Breast epithelium (tissue), 4 donors: ENCODE results near the gene CYP1B1. TPM values are rescaled to one million over a fixed set of nuclear protein-coding genes. Genes with fewer than 3 reads are reported as not detected.

Experiments used
- DNase-seq, 2 donors: peaks; one replicate each; pipeline ENCODE4 v3.0.0-alpha.2; 2019; ENCODE audit warnings: low spot score in 2 of 2
- H3K27ac ChIP-seq, 2 donors: fragments of 200-600 bp; sonication (generic) in 1 of 2; one replicate each; pipeline ENCODE4 v1.5.1; 2016 to 2019; ENCODE audit warnings: mild to moderate bottlenecking in 1 of 2
- H3K27me3 ChIP-seq, 2 donors: fragments of 200-600 bp; sonication (generic) in 1 of 2; one replicate each; pipeline versions ENCODE4 v1.5.1 to v1.6.0; 2017 to 2019; ENCODE audit warnings: control low read depth in 1 of 2, mild to moderate bottlenecking in 1 of 2
- H3K36me3 ChIP-seq: fragments of 200-600 bp; one replicate; pipeline ENCODE4 v1.5.1; 2019
- H3K4me1 ChIP-seq, 2 donors: fragments of 200-600 bp; sonication (generic); one replicate each; pipeline ENCODE4 v1.5.1; 2016 to 2019; ENCODE audit warnings: control low read depth in 1 of 2
- H3K4me3 ChIP-seq, 3 donors: fragments of 200-600 bp; sonication (generic); 1 replicate in 2 of 3; 2 replicates in 1 of 3; pipeline ENCODE4 v1.5.1; 2016 to 2019; ENCODE audit warnings: mild to moderate bottlenecking in 3 of 3, moderate library complexity in 2 of 3
- H3K9me3 ChIP-seq, 2 donors: fragments of 200-600 bp; sonication (generic) in 1 of 2; one replicate each; pipeline ENCODE4 v1.5.1; 2016 to 2019; ENCODE audit warnings: control low read depth in 1 of 2
- POLR2A ChIP-seq: fragments of 450-650 bp; IDR thresholded peaks from one replicate; pipeline ENCODE4 v1.6.1; 2016; ENCODE audit warnings: antibody characterized with exemption, mild to moderate bottlenecking, moderate library complexity
- POLR2AphosphoS5 ChIP-seq, 3 donors: sonication (generic); formaldehyde crosslinking; IDR thresholded peaks; one replicate each; pipeline ENCODE4 v1.6.1; 2017; ENCODE audit warnings: antibody characterized with exemption in 3 of 3
- intact Hi-C: fragments of 100-400 bp; cut with DNase I; formaldehyde crosslinking; loops from one replicate; pipeline ENCODE4 v1.15.1; 2023; ENCODE audit warnings: low total_unique reads
- total RNA-seq, 3 donors: library from RNA; depleted of rRNA; stranded (reverse); fragments of >200 nt; gene quantifications; one replicate each; pipeline ENCODE4 v1.1.0, GENCODE V29; 2016
- TF ChIP-seq, protein P1 (sequence below), 3 donors: fragments of 450-650 bp; IDR thresholded peaks; one replicate each; pipeline ENCODE4 v1.5.1; 2016 to 2017; ENCODE audit warnings: antibody characterized with exemption in 3 of 3, mild to moderate bottlenecking in 3 of 3, moderate library complexity in 3 of 3

CYP1B1 gene
- total RNA-seq, 3 donors from 2014 or later, result 32.9 to 166 (median 39.0) TPM

DNA sequence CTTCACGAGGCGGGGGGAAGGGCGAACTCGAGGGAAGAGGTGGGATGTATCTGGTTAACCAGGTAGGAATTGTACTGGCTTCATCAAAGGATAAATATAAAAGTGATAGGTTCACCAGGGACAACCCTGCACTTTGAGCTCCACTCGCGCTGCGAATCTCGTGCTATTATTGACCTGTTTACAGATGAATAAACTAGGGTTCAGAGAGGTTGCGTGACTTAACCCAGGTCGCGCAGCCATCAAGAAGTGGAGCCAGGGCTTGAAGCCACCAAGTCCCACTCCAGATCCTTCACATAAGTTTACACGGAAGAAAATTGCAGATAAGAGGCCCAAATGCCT is 1.4 kb upstream of the CYP1B1 start:
- H3K36me3 ChIP-seq, result no peaks in the 10 kb centered on the region
- H3K27ac ChIP-seq, result peak overlapping the region; percentile 89 to 97
- intact Hi-C loops, result no loop called here
- DNase-seq, result no peak
- peaks cover 0 to 13% of the 10 kb centered on the region in 2 donors for H3K27me3 ChIP-seq
- TF ChIP-seq, protein P1, sequence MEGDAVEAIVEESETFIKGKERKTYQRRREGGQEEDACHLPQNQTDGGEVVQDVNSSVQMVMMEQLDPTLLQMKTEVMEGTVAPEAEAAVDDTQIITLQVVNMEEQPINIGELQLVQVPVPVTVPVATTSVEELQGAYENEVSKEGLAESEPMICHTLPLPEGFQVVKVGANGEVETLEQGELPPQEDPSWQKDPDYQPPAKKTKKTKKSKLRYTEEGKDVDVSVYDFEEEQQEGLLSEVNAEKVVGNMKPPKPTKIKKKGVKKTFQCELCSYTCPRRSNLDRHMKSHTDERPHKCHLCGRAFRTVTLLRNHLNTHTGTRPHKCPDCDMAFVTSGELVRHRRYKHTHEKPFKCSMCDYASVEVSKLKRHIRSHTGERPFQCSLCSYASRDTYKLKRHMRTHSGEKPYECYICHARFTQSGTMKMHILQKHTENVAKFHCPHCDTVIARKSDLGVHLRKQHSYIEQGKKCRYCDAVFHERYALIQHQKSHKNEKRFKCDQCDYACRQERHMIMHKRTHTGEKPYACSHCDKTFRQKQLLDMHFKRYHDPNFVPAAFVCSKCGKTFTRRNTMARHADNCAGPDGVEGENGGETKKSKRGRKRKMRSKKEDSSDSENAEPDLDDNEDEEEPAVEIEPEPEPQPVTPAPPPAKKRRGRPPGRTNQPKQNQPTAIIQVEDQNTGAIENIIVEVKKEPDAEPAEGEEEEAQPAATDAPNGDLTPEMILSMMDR (IDR thresholded peaks at IDR 0.05), result no peak
- H3K9me3 ChIP-seq, result no peaks in the 10 kb centered on the region
- H3K4me1 ChIP-seq, result peaks cover 0 to 3% of the 10 kb centered on the region in 2 donors
- H3K4me3 ChIP-seq, result peak overlapping the region; percentile 58 to 88 (median 70)

DNA sequence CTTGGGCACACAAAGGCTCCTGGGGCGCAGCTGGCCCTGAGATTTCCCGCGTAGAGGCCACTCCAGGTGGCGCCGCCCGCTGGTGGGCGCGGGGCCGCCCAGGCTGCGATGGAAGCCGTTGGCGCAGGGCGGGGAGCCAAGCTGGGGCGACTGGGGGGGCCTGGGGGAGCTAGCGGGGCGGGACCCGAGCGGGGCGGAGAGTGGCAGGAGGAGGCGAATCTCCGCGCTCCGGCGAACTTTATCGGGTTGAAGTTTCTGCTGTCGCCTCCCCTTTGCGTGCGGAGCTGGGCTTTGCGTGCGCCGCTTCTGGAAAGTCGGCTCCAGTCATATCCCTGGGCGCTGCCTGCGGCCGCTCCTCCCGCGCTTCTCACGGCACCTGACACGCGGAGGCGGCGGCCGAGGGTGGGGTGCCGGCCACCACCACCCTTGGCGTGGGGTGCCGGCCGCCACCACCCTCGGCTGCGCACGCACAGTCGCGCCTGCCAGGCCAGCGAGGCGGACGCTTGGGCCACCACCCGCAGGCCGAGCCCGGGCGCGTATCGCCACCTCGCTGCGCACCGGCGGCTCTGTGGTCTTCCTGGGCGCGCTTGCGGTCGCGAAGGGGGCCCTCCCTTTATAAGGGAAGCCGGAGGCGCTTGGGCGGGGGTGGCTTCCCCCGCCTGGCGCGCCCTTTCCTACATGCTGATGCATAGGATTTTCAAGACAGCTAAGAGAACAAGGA is 919 bp upstream of the CYP1B1 start:
- intact Hi-C loops, result no loop called here
- Histone ChIP-seq H3K36me3 (no peaks in the 10 kb centered on the region), H3K27ac (peak overlapping the region; percentile 89 to 97), H3K9me3 (no peaks in the 10 kb centered on the region), H3K27me3 (peaks cover 0 to 13% of the 10 kb centered on the region in 2 donors), H3K4me3 (peak overlapping the region; percentile 58 to 88 (median 70)), H3K4me1 (peaks cover 0 to 3% of the 10 kb centered on the region in 2 donors)
- DNase-seq, result peak; percentile 59 to 60
- TF ChIP-seq, protein P1 (IDR thresholded peaks at IDR 0.05), result peak in 1 of 3 donors; percentile 36
- TF ChIP-seq POLR2A (peak; percentile 7), POLR2AphosphoS5 (IDR thresholded peaks at IDR 0.05) (peak in 2 of 3 donors; percentile 4 to 7)

DNA sequence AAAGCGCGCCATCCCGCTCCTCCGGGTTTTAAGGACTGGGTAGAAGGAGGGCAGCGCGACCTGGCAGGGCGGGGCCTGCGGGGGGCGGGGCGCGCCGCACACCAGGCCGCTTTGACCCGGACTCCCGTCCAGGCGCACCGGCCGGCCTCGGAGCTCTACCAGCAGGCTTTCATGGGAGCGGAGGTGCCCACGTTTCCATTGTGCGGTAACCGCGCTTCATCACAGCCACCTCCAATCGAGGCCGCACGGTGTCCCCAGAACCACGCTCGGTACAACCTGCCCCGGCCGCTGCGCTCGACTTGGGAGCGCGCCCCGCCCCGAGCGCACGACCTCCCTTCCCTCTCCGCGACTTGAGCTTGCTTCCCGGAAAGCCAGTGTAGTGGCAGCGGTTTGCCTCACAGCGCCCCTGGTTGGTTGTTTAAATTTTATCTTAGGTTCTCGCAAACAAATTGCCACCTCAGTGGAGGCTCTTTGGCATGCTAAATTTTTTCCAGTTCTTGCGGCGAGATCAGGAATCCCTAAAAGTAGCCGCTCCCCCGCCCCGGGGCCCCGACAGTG is 280 bp upstream of the CYP1B1 start:
- TF ChIP-seq, protein P1 (IDR thresholded peaks at IDR 0.05), result peak; percentile 48 to 54 (median 49)
- TF ChIP-seq POLR2A (peak; percentile 16), POLR2AphosphoS5 (IDR thresholded peaks at IDR 0.05) (peak; percentile 48 to 68 (median 50))
- peak overlapping the region; percentile 58 to 88 (median 70) for H3K4me3 ChIP-seq
- no peaks in the 10 kb centered on the region for H3K36me3 ChIP-seq
- intact Hi-C loops, result no loop called here
- H3K27me3 ChIP-seq, result peaks cover 0 to 13% of the 10 kb centered on the region in 2 donors
- peak overlapping the region; percentile 89 to 97 for H3K27ac ChIP-seq
- H3K9me3 ChIP-seq, result no peaks in the 10 kb centered on the region
- peak; percentile 61 to 75 for DNase-seq
- peaks cover 0 to 3% of the 10 kb centered on the region in 2 donors for H3K4me1 ChIP-seq

DNA sequence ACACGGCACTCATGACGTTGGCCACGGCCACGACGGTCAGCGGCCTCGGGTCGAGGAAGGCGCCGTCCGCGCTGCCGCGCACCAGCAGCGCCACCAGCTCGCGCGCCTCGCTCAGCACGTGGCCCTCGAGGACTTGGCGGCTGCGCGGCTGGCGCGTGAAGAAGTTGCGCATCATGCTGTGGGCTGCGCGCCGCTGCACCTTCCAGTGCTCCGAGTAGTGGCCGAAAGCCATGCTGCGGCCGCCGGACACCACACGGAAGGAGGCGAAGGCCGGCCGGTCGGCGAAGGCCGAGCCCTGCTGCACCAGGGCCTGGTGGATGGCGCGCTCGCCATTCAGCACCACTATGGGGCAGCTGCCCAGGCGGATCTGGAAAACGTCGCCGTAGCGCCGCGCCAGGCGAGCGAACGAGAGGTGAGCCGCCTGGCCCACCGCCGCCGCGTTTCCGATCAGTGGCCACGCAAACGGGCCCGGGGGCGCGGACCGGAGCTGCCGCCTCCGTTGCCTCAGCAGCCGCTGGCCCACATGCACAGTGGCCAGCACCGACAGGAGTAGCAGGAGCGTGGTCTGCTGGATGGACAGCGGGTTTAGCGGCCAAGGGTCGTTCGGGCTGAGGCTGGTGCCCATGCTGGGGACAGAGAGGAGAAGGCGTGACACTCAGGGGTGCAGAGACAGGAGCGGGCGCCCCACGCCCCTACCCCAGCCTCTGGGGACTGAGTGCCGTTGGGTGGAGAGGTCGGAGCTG is 1.0 kb downstream of the CYP1B1 start:
- peak overlapping the region; percentile 89 to 97 for H3K27ac ChIP-seq
- H3K36me3 ChIP-seq, result no peaks in the 10 kb centered on the region
- peaks cover 0 to 13% of the 10 kb centered on the region in 2 donors for H3K27me3 ChIP-seq
- H3K4me3 ChIP-seq, result peak overlapping the region; percentile 58 to 88 (median 70)
- intact Hi-C loops, result no loop called here
- peaks cover 0 to 3% of the 10 kb centered on the region in 2 donors for H3K4me1 ChIP-seq
- no peak for TF ChIP-seq POLR2AphosphoS5 (IDR thresholded peaks at IDR 0.05)
- TF ChIP-seq POLR2A, result no peak
- TF ChIP-seq, protein P1 (IDR thresholded peaks at IDR 0.05), result no peak
- no peak for DNase-seq
- no peaks in the 10 kb centered on the region for H3K9me3 ChIP-seq
